GM12878 (cell line): ENCODE results near the gene LIN52. TPM values are rescaled to one million over a fixed set of nuclear protein-coding genes. Genes with fewer than 3 reads are reported as not detected.
A peak's percentile ranks its signal among the peaks of the same experiment; 100 is the strongest.

ENCODE experiments used
- ATAC-seq: fragments of 200-7000 bp; cut with Tn5 transposase; 3 replicates; pipeline ENCODE4 v1.9.1; 2020; ENCODE audit warnings: mild to moderate bottlenecking, moderate library complexity
- BruUV-seq: library from RNA; stranded (reverse); fragments of 400-500 nt; replicated peaks from 2 replicates; lab custom pipeline; 2021; lab: Mats Ljungman, UMichigan
- CTCF ChIA-PET: fragments of 300-600 bp; sonication (Branson Sonifier 250); formaldehyde crosslinking; extraction: SDS; loops from one replicate; lab custom pipeline; 2021; ENCODE audit warnings: inconsistent platforms; lab: Yijun Ruan, JAX
- POLR2A ChIA-PET: fragments of 350-600 bp; formaldehyde crosslinking; extraction: SDS; loops from one replicate; lab custom pipeline; 2021; ENCODE audit warnings: inconsistent platforms; lab: Charles Lee
- RAD21 ChIA-PET: fragments of 300-600 bp; sonication (Branson Sonifier 250); formaldehyde crosslinking; loops from one replicate; lab custom pipeline; 2023; ENCODE audit warnings: antibody characterized with exemption; ENCODE audit not compliant: unreplicated experiment; lab: Charles Lee
- SMC1A ChIA-PET: fragments of 300-600 bp; sonication (Branson Sonifier 250); formaldehyde crosslinking; loops from one replicate; lab custom pipeline; 2023; ENCODE audit not compliant: unreplicated experiment, uncharacterized antibody; lab: Charles Lee
- DNase-seq: peaks from one replicate; pipeline ENCODE4 v3.0.0-alpha.2; 2011; ENCODE audit warnings: low read depth, low spot score
- FAIRE-seq: peaks from 3 replicates; lab custom pipeline; 2011; peaks lifted over from hg19 to GRCh38; lab: Jason Lieb, UNC
- H2AFZ ChIP-seq: 2 replicates; pipeline ENCODE4 v1.6.0; 2011; ENCODE audit warnings: low read depth, low read length, control low read depth; ENCODE audit not compliant: control insufficient read depth
- H3K27ac ChIP-seq: 2 replicates; pipeline ENCODE4 v1.5.1; 2011; ENCODE audit warnings: control low read depth; ENCODE audit not compliant: control insufficient read depth, insufficient read depth
- H3K27me3 ChIP-seq, 2 experiments: replicated peaks in 1 of 2; 2 replicates each; pipeline versions ENCODE4 v1.6.0 to v1.6.1; 2011; ENCODE audit warnings: low read length in 1 of 2; ENCODE audit not compliant: control insufficient read depth in 2 of 2, insufficient read depth in 2 of 2
- H3K36me3 ChIP-seq, 2 experiments: 2 replicates each; pipeline ENCODE4 v1.5.1; 2011; ENCODE audit warnings: low read length in 1 of 2; ENCODE audit not compliant: control insufficient read depth in 2 of 2, insufficient read depth in 2 of 2
- H3K4me1 ChIP-seq: 2 replicates; pipeline ENCODE4 v1.6.1; 2011; ENCODE audit warnings: mild to moderate bottlenecking, low read length, moderate library complexity, mixed read lengths; ENCODE audit not compliant: control insufficient read depth, insufficient read depth
- H3K4me2 ChIP-seq: 2 replicates; pipeline ENCODE4 v1.6.0; 2011; ENCODE audit warnings: control low read depth; ENCODE audit not compliant: control insufficient read depth, insufficient read depth
- H3K4me3 ChIP-seq: fragments of 200-600 bp; sonication (generic); 2 replicates; pipeline ENCODE4 v1.5.1; 2016
- H3K79me2 ChIP-seq: 2 replicates; pipeline ENCODE4 v1.6.0; 2011; ENCODE audit warnings: low read length; ENCODE audit not compliant: control insufficient read depth, insufficient read depth
- H3K9ac ChIP-seq: 2 replicates; pipeline ENCODE4 v1.8.0; 2011; ENCODE audit warnings: low read length, control low read depth, mixed read lengths; ENCODE audit not compliant: control insufficient read depth, insufficient read depth
- H3K9me3 ChIP-seq: replicated peaks from 3 replicates; pipeline ENCODE4 v1.5.1; 2011; ENCODE audit warnings: mild to moderate bottlenecking, low read length; ENCODE audit not compliant: control insufficient read depth, insufficient read depth
- H4K20me1 ChIP-seq: 2 replicates; pipeline ENCODE4 v1.6.0; 2011; ENCODE audit not compliant: control insufficient read depth, insufficient read depth
- ESRRA ChIP-seq: IDR thresholded peaks from 2 replicates; pipeline ENCODE4 v1.6.1; 2012; ENCODE audit warnings: mild to moderate bottlenecking, low read length, improper control_type of control experiment
- HDGF ChIP-seq: fragments of 450-650 bp; IDR thresholded peaks from 2 replicates; pipeline ENCODE4 v1.6.1; 2016; ENCODE audit warnings: antibody characterized with exemption
- LARP7 ChIP-seq: fragments of 450-650 bp; IDR thresholded peaks from 2 replicates; pipeline ENCODE4 v1.6.1; 2017; ENCODE audit warnings: mild to moderate bottlenecking
- NR2F1 ChIP-seq: fragments of 450-650 bp; conservative IDR thresholded peaks from 2 replicates; pipeline ENCODE4 v1.6.1; 2017; ENCODE audit warnings: mild to moderate bottlenecking
- RB1 ChIP-seq: fragments of 450-650 bp; formaldehyde crosslinking; IDR thresholded peaks from 2 replicates; pipeline ENCODE4 v1.6.1; 2017; ENCODE audit warnings: mild to moderate bottlenecking, borderline replicate concordance
- SREBF1 ChIP-seq: IDR thresholded peaks from 2 replicates; pipeline ENCODE4 v1.6.1; 2012; ENCODE audit warnings: mild to moderate bottlenecking, low read length
- TAF1 ChIP-seq: IDR thresholded peaks from 2 replicates; pipeline ENCODE4 v1.6.1; 2011; ENCODE audit warnings: mild to moderate bottlenecking, low read depth, low read length, borderline replicate concordance
- TBL1XR1 ChIP-seq: IDR thresholded peaks from 2 replicates; pipeline ENCODE4 v1.6.1; 2012; ENCODE audit warnings: low read depth, low read length, improper control_type of control experiment
- WGBS: methylation state at CpG from one replicate; pipeline ENCODE4 v1.1.6; 2016; ENCODE audit warnings: low lambda C conversion rate; ENCODE audit not compliant: insufficient replicate concordance, insufficient coverage; ENCODE audit errors: missing lambda C conversion rate; 5-methylcytosine and 5-hydroxymethylcytosine counted together
- in situ Hi-C: fragments of 300-500 bp; cut with MboI; formaldehyde crosslinking; loops from 9 replicates; pipeline ENCODE4 v1.14.3; 2018; ENCODE audit warnings: mixed read lengths
- intact Hi-C: fragments of 100-400 bp; cut with micrococcal nuclease; formaldehyde crosslinking; loops from one replicate; pipeline ENCODE4 v1.14.2; 2022; ENCODE audit not compliant: unreplicated experiment
- polyA plus RNA-seq, 11 experiments: library from polyadenylated mRNA; depleted of rRNA in 4 of 11; unstranded in 6 of 11; stranded (reverse) in 5 of 11; fragments of >200 nt; fragmentation: Nextera tagmentation in 4 of 11; fragmentation: Illumina TruSeq in 1 of 11; extraction: Ambion mirVana in 4 of 11; extraction: Trizol in 1 of 11; gene quantifications; 1 replicate in 1 of 11; 2 replicates in 10 of 11; pipeline versions ENCODE4 v1.2.1 to v1.2.3, GENCODE V29; 2011 to 2016; ENCODE audit warnings: inconsistent platforms in 2 of 11, missing spikeins in 2 of 11, low read depth in 1 of 11
- total RNA-seq, 4 experiments: library from RNA; depleted of rRNA in 3 of 4; stranded (reverse); fragments of >200 nt in 3 of 4; fragmentation: Illumina TruSeq in 1 of 4; extraction: Trizol in 1 of 4; gene quantifications; 2 replicates each; pipeline versions ENCODE4 v1.2.1 to v1.2.3, GENCODE V29; 2013 to 2021
- TF ChIP-seq, protein P1 (sequence below): fragments of 450-650 bp; IDR thresholded peaks from 2 replicates; pipeline ENCODE4 v1.6.1; 2017; ENCODE audit warnings: antibody characterized with exemption, mild to moderate bottlenecking, moderate library complexity
- TF ChIP-seq, protein P2 (sequence below): fragments of 450-650 bp; IDR thresholded peaks from 2 replicates; pipeline ENCODE4 v1.6.1; 2017; ENCODE audit warnings: mild to moderate bottlenecking, low read depth, inconsistent platforms; ENCODE audit not compliant: poor library complexity, severe bottlenecking
- TF ChIP-seq, protein P3 (sequence below): fragments of 450-650 bp; IDR thresholded peaks from 2 replicates; pipeline ENCODE4 v1.6.1; 2016; ENCODE audit warnings: mild to moderate bottlenecking
- TF ChIP-seq, protein P4 (sequence below): IDR thresholded peaks from 2 replicates; pipeline ENCODE4 v1.6.1; 2011; ENCODE audit warnings: mild to moderate bottlenecking, low read depth, low read length, moderate library complexity; ENCODE audit not compliant: insufficient replicate concordance

Gene LIN52
- total and polyA plus RNA-seq, 10 of the 15 experiments (the other 5 are each of a cell fraction or from before 2014, with no cell fraction given) = 13.3 to 30.9 (median 19.9) TPM

DNA sequence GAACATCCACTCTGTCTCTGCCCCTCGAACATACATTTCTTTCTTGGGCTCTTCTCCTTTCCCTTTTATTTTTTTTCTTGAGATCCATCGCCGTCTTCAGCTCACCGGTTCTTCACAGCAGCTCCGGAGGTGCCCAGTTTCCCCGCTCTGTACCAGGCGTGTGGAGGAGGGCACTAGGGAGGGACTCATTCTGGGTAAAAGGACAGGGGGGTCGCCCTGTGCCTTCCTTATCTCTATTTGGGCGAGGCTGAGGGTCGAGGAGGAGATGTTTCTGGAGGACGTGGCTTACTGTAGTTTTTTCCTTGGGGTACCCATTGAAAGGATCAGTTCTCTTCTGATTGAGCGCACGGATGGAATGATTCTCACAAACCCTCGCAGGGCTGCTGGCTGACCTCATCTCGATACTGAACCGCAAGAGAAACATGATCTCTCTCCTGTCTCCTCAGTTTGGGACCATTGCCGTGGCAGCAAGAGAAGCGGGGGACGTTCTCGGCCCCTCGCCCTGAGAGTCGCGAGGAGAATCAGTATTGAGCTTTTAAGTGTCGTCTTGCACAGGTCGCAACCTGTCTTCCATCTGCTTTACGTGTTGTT is 386 bp downstream of the LIN52 start:
- H3K4me1 ChIP-seq = peaks cover 10% of the 10 kb centered on the region
- ChIA-PET POLR2A (no interaction called here), SMC1A (interaction anchor here (1.0 to 1.4 kb wide), 2 partner anchors 12 to 18 kb away, joined by 3 read pairs; no protein-coding TSS in a partner anchor), RAD21 (interaction anchor here (1.3 to 1.4 kb wide), 2 partner anchors 66 to 199 kb away, joined by 3 read pairs; partner anchors contain the start of genes BBOF1 and ENTPD5), CTCF (interaction anchor here (0.7 to 1.1 kb wide), 2 partner anchors 12 to 25 kb away, joined by 3 to 5 read pairs; no protein-coding TSS in a partner anchor)
- H3K27me3 ChIP-seq = no peaks in the 10 kb centered on the region
- no peak for DNase-seq
- H3K9me3 ChIP-seq = no peaks in the 10 kb centered on the region; the same call in 2 of the 3 replicates
- no peak for FAIRE-seq
- H3K79me2 ChIP-seq = peaks cover 37% of the 10 kb centered on the region
- H3K9ac ChIP-seq = peak overlapping the region; percentile 91
- no peaks in the 10 kb centered on the region; a peak in 1 of 4 replicates for H3K36me3 ChIP-seq
- in situ Hi-C loops = no loop called here
- peak overlapping the region; percentile 75 for H2AFZ ChIP-seq
- 0% methylated on average over 24 of the region's 26 CpGs for WGBS
- peak overlapping the region; percentile 87 for H3K4me2 ChIP-seq
- ATAC-seq = peak; percentile 6
- intact Hi-C loops = no loop called here
- TSS peak; percentile 69 for BruUV-seq
- H4K20me1 ChIP-seq = no peaks in the 10 kb centered on the region; the same call in 1 of the 2 replicates
- H3K27ac ChIP-seq = peak overlapping the region; percentile 88
- H3K4me3 ChIP-seq = peak overlapping the region; percentile 96
- no peak for TF ChIP-seq LARP7
- no peak for TF ChIP-seq TBL1XR1
- TF ChIP-seq HDGF = no peak
- 0 out of 2 replicates have a peak, but pooled peaks have one; percentile 14 for TF ChIP-seq RB1
- TF ChIP-seq, protein P1, sequence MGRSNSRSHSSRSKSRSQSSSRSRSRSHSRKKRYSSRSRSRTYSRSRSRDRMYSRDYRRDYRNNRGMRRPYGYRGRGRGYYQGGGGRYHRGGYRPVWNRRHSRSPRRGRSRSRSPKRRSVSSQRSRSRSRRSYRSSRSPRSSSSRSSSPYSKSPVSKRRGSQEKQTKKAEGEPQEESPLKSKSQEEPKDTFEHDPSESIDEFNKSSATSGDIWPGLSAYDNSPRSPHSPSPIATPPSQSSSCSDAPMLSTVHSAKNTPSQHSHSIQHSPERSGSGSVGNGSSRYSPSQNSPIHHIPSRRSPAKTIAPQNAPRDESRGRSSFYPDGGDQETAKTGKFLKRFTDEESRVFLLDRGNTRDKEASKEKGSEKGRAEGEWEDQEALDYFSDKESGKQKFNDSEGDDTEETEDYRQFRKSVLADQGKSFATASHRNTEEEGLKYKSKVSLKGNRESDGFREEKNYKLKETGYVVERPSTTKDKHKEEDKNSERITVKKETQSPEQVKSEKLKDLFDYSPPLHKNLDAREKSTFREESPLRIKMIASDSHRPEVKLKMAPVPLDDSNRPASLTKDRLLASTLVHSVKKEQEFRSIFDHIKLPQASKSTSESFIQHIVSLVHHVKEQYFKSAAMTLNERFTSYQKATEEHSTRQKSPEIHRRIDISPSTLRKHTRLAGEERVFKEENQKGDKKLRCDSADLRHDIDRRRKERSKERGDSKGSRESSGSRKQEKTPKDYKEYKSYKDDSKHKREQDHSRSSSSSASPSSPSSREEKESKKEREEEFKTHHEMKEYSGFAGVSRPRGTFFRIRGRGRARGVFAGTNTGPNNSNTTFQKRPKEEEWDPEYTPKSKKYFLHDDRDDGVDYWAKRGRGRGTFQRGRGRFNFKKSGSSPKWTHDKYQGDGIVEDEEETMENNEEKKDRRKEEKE = no peak
- no peak for TF ChIP-seq NR2F1
- TF ChIP-seq, protein P2, sequence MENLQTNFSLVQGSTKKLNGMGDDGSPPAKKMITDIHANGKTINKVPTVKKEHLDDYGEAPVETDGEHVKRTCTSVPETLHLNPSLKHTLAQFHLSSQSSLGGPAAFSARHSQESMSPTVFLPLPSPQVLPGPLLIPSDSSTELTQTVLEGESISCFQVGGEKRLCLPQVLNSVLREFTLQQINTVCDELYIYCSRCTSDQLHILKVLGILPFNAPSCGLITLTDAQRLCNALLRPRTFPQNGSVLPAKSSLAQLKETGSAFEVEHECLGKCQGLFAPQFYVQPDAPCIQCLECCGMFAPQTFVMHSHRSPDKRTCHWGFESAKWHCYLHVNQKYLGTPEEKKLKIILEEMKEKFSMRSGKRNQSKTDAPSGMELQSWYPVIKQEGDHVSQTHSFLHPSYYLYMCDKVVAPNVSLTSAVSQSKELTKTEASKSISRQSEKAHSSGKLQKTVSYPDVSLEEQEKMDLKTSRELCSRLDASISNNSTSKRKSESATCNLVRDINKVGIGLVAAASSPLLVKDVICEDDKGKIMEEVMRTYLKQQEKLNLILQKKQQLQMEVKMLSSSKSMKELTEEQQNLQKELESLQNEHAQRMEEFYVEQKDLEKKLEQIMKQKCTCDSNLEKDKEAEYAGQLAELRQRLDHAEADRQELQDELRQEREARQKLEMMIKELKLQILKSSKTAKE = no peak
- TF ChIP-seq SREBF1 = no peak
- TF ChIP-seq, protein P3, sequence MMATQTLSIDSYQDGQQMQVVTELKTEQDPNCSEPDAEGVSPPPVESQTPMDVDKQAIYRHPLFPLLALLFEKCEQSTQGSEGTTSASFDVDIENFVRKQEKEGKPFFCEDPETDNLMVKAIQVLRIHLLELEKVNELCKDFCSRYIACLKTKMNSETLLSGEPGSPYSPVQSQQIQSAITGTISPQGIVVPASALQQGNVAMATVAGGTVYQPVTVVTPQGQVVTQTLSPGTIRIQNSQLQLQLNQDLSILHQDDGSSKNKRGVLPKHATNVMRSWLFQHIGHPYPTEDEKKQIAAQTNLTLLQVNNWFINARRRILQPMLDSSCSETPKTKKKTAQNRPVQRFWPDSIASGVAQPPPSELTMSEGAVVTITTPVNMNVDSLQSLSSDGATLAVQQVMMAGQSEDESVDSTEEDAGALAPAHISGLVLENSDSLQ = no peak
- 0 out of 2 replicates have a peak, but pooled peaks have one; percentile 7 for TF ChIP-seq TAF1
- TF ChIP-seq ESRRA = no peak
- TF ChIP-seq, protein P4, sequence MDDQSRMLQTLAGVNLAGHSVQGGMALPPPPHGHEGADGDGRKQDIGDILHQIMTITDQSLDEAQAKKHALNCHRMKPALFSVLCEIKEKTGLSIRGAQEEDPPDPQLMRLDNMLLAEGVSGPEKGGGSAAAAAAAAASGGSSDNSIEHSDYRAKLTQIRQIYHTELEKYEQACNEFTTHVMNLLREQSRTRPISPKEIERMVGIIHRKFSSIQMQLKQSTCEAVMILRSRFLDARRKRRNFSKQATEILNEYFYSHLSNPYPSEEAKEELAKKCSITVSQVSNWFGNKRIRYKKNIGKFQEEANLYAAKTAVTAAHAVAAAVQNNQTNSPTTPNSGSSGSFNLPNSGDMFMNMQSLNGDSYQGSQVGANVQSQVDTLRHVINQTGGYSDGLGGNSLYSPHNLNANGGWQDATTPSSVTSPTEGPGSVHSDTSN = no peak
